HG03469 (cell line): ENCODE data around the gene TRPM2.
A peak's percentile ranks its signal among the peaks of the same experiment; 100 is the strongest.
"Not testable (repeated sequence)": the region's sequence is repeated elsewhere in the genome, so short reads cannot be mapped to it uniquely, and the experiment has no call there.

Source experiments
- ATAC-seq: cut with Tn5 transposase; IDR thresholded peaks from one replicate; pipeline ENCODE4 v1.9.1; 2021; ENCODE audit warnings: mild to moderate bottlenecking, moderate library complexity, moderate number of reproducible peaks; ENCODE audit not compliant: unreplicated experiment

The TRPM2 gene

DNA sequence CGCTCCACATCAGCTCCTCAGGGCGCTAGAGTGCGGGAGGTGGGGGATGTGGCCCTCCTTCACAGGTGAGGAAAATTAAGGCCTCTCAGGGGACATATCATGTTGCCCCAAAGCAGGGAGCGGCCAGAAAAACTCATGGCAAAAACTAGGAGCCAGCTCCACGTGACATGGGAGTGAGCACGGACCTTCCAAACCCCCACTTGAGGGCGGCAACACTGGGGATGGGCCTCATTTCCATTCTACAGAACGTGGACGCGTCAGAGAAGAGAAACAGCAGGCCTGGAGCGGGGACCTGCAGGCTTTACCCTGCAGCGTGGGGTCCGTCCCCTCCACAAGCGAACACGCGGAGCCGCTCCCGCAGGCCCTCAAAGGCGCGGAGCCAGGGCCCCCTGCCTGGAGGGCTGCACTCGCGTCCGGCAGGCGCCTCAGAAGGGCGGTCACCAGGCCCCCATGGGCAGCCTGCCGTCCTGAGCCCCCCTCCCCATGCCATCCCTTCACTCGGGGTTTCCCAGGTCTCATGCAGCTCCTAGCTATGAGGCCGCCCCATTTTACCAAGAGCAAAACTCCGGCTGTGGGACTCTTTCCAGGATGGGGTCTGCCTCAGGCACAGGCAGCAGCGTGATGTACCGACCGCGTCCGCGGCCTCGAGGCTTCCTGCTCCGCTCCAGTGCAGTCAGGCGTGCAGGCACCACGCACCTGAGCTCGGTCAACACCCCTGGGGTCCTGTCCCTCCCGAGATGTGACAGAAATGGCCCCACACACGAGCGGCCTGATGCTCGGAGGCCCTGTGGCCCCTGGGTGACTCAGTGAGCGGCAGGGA is 19.7 kb upstream of the TRPM2 start:
- no peak for ATAC-seq

DNA sequence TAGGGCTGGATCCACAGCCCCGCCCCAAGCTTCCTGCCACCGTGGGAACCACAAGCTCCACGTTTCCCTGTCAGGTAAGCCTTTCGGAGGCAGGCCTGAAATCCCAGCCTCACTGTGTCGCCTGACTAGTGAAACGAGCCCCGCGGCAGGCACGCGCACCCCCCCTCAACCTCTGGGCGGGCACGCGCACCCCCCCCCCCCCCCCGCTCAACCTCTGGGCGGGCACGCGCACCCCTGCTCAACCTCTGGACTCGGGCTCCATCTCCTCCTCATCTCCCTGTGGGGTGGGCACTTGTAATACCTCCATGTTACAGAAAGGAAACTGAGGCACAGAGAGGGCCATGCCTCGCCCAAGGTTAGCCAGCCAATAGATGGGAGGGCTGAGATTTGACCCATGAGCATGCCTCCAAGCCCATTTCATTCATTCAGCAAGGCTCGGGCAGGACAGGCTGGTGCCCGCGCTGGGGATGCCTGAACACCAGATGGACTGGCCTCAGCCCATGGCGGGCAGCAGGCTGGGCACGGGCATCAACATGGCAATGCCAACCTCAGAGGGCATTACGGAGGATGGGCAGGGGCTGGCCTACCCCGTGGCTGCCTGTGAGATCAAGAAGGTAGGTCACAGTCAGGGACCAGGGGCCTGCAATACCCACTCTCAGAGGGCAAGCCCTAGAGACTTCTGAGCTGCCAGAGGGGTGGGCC is 18.9 kb upstream of the TRPM2 start:
- ATAC-seq, result no peak

DNA sequence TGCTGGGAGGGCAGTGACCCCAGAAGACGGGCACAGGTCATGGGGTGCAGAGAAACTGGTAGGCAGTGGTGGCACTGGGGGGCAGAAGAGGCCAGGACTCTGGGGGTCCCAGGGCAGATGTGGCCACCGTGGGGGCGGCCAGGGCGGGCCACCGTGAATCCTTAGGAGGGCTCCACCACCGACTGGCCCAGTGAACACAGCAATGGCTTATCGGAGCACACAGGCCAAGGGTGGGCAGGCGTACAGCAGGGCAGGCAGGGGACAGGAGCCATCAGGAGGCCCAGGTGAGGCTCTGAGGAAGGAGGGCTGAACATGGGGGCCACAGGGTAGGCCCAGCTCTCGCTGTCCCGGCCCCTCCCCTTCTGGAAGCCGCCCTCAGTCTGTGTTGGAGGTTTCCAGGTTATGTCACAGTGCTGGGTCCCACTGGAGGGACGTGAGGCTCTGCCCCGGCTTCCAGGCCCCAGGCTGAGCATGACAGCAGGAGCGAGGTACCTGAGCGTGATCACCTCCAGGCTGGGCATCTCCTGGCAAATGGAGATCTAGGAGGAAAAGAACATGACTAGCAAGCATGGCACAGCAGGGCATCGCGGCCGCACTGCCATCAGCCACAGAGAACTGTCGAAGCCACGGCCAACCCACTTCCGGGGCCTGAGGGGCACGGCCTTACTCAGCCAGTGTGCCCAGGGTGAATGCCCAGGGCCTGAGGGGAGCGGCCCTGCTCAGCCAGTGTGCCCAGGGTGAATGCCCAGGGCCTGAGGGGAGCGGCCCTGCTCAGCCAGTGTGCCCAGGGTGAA is 18.0 kb upstream of the TRPM2 start:
- ATAC-seq, result no peak

DNA sequence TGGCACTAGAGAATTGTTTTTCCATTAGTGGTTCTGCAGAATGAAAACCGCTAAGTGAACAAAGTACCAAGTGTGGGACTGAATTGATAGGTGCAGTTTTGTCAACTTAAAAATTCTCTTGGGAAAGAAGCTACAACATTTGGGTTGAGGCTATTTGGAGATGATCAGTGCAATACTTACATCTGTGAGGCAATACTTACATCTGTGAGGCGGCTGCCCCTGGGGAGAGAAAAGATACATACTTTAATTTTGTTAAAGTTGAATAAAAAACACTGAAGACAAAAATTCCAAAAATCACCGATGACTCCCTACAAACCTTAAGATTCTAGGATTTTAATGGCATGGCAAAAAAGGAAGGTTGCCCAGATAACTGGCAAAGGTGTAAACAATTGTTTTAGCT is 16.0 kb upstream of the TRPM2 start:
- no peak for ATAC-seq

DNA sequence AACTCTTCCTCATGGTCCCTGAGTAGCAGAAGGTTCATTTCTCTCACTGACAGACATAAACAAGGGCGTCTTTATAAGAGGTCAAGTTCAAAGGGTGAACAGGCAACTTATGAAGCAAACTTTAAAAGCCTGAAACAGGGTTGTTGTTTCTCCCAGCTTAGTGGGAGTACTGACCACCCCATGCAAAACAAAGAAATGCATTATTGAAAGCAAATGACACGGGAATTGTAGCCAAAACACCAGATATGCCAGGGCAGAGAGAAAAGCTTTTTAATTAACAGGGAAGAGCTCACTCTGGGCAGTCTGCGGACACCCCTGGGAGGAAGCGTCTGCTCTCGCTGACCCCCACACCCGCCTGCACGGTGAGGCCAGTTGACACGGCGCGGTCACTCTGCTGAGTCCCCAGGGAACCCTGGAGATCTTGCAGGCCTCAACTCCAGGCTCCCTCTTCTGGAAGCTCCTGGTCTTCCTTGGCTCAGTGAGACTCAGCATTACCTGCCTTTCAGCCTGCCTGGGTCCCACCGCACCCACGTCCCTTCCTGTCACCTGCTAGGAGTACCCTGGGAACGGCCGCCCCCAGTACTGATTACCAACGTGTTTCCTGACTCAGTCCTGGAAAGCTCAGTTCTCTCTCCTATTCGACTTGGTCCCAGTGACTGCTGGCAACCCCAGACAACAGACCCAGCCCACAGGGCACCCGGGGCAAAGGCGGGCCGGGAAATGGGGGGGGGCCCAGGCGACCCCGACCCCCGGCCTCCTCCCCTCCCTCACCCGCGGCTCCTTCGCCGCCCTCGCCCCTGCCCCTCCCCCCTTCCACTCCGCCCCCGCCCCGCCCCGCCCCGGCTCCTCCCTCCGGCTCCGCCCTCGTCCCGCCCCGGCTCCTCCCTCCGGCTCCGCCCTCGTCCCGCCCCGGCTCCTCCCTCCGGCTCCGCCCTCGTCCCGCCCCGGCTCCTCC is 15.2 kb upstream of the TRPM2 start:
- ATAC-seq, result no peak

DNA sequence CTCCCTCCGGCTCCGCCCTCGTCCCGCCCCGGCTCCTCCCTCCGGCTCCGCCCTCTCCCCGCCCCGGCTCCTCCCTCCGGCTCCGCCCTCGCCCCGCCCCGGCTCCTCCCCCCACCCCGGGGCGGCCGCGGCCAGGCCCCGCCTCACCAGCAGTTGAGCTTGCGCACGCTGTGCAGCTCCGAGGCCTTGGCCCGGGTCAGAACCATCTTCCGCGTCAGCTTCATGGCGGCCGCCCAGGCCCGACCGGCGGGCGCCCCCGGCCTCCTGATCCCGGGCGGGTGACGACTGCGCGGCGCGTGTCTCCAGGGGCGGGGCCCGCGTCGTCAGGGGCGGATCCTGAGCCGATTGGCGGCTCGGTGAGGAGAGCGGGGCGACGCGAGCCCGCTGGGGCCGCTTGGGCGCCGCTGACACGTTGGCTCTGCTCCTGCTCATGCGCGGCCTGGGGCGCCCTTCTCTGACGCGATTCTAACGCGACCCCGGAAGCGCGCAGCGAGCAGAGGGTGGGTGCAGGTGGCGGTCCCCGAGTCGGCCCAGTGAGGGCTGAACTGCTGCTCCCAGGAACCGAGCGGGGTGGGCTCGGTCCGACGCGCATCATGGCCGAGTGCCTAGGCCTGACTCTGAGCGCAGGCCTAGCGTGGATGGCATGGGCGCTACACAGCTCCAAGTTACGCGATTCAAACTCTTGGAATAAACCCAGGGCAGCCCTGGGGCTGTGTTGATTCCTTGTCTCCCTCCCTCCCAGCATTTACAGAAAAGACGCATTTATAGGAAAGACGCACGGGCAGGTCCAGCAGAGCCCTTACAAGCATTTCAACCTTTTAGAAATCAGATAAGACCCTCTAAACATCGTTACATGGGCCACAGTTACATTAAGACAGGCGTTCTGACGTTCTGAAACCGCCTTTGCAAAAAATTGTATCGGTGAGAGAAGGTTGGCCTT is 14.2 kb upstream of the TRPM2 start, which contains the start of gene CFAP410:
Gene CFAP410 (minus strand): TSS at position 420 of the 940 bp plus-strand sequence. CDS start 196 bp downstream, at position 224.
- ATAC-seq, result peak; percentile 71

DNA sequence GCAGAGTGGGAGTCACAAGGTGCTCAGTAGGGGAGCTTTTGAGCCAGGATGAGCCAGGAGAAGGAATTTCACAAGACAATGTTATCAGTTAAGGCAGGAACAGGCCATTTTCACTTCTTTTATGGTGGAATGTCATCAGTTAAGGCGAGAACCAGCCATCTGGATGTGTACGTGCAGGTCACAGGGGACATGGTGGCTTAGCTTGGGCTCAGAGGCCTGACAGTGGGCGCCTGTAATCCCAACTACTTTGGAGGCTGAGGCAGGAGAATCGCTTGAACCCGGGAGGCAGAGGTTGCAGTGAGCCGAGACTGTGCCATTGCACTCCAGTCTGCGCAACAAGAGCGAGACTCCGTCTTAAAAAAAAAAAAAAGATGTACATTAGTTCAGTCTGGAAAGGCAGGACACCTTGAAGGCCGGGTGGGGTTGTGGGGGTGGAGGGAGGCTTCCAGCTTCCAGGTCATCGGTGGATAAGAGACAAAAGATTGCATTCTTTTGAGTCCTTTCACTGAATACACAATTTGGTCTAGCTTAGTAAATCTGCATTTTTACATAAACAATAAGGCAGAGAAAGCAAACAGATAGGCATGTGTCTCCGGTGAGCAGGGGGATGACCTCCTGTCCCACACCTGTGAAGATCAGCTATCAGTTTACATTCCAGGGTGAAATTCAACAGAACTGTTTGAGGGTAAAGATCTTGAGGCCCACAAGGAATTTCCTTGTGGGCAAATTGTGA is 11.5 kb upstream of the TRPM2 start:
- not testable (repeated sequence) for ATAC-seq

DNA sequence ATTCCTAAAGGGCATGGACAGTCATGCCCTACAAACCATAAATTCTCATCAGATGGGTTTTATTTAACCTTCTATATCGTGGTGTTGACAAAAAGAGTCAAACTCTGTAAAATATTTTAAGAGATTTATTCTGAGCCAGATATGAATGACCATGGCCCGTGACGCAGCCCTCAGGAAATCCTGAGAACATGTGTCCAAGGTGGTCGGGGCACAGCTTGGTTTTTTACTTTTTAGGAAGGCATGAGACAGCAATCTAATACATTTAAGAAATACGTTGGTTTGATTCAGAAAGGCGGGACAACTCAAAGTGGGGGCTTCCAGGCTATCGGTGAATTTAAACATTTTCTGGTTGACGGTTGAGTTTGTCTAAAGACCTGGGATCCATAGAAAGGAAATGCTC is 10.4 kb upstream of the TRPM2 start:
- ATAC-seq, result not testable (repeated sequence)

DNA sequence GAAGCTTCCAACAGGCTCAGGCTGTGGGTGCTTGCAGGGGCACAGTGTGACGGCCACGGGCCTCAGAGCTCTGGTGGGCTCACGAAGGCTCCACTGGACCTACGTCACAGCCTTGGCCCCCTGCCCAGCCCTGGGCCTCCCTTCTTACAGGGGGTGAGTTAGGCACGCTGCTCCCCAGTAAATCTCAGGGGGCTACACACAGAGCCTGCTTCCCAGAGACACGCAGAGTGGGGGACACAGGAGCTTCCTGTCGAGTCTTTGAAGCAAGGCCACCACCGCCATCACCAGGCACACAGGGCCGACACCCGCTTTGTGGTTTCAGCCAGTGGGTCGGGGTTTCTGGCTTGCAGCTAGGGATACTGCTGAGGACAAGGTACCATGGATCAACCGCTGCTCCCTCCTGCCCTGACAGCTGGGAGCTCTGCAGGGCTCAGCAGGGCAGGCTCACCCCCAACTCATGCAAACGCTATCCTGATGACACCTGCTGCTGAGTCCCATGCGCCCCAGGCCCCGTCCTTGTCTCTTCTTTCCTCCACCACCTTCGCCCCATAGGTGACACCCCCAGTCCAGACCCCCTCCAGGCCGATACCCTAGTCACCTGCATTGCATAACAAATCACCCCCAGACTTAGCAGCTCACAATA is 8.8 kb upstream of the TRPM2 start:
- ATAC-seq, result no peak

DNA sequence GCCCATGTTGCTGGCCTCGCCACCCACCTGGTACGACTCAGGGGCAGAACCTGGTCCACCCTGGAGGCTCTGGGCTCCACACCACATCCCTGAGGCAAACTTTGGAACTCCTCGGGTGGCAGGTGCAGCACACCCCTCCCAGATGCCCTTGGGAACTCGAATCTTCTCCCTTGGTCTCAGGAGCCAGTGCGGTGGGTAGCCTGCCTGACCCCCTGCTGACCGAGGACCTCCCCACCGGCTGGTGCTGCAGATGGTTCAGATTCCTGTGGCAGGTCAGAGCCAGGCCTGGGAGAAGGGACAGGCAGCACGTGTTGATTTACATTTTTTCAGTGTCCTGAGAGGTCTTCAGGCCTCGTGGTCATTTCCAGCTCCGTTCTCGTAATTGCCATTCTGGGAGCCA is 7.9 kb upstream of the TRPM2 start:
- ATAC-seq, result no peak

DNA sequence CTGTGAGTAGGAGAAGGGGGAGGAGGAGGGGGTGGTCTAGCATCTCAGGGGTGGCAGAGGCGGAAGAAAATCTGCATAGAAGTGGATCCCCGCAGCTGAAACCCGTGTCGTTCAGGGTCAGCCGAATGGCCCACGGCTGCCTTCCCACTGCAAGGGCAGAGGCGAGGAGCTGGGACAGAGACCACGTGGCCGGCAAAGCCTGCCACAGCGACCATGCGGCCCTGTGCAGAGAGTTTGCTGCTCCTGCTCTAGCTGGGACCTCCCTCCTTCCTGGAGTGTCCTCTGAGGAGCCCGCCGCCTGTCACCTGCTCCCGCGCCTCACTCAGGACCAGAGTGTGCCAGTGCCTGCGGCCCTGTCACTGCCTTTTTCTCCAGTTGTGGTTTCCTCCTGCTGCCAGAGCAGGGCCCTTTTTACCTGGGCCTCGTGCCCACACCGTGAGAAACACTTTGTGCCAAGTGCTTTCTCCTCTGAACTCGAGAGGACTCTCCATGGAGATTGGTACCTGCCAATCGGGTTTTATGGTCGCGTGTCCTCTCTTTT is 5.4 kb upstream of the TRPM2 start:
- ATAC-seq, result no peak

DNA sequence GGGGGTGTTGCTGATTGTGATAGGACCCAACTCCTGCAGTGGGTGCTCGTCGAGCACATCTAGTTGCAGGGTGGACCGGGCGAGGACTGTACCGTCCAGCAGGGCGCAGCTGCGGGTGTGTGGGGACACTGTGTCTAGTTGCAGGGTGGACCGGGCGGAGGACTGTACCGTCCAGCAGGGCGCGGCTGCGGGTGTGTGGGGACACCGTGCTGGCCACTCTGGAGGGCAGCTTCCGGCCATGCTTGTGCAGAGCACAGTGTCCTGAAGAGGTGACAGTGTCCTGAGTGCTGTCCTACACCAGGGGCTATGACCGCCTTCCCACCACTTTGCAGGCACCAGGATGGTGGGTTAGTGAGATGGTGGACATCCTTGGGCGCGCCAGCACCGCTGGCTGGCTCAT is 4.6 kb upstream of the TRPM2 start:
- no peak for ATAC-seq

DNA sequence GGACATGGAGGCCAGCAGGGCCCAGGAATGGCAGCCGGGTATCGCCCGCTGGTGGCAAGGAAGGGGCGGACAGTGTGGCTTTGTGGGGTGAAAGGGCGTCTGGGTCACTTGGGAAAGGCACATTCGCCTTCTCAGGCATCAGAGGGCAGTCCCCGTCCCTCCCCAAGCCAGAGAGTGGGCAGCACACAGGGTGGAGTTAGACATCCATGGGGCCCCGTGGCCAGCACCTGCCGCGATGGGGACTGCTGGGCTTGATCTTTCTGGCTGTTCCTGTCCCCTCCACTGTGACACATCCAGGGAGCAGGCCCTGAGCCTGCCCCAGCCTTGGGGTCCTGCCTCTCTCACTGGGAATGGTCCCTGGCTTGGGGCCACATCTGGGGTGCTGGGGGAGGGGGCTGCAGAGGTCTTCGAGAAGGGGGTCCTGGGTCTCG is 4.0 kb upstream of the TRPM2 start:
- ATAC-seq, result no peak

DNA sequence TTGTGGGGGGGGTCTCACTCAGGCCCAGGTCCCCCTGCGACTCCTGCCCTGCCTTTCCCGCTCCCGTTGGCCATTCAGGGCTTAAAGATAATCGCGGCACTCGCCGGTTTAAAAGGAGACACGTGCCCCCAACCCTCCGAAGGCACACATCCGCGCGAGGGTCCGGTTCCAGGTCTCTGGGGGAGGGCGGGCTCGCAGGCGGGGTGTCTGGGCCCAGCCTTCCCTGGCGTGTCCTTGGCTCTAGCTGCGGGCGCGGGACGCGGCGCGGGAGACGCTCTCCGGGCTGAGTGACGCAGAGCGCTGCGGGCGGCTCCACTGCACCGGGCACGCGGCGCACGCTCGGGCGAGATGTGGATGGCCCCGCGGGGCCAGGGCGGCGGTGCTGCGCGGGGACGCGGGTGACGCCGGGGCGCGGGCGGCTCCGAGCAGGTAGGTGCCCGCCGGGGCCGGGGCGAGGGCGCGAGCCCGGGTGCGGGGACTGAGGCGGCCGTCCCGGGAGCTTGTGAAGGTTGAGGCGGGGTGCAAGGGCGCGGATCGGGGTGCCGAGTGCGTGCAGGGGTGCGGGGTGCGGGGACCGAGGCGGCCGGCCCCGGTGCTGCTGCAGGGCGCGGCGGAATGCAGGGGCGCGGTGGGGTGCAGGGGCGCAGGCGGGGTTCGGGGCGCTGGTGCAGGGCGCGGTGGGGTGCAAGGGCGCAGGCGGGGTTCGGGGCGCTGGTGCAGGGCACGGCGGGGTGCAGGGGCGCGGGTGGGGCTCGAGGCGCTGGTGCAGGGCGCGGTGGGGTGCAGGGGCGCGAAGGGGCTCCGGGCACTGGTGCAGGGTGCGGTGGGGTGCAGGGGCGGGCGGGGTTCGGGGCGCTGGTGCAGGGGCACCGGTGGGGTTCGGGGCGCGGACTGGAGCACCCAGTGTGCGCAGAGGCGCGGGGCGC is 3.3 kb upstream of the TRPM2 start:
- no peak for ATAC-seq

DNA sequence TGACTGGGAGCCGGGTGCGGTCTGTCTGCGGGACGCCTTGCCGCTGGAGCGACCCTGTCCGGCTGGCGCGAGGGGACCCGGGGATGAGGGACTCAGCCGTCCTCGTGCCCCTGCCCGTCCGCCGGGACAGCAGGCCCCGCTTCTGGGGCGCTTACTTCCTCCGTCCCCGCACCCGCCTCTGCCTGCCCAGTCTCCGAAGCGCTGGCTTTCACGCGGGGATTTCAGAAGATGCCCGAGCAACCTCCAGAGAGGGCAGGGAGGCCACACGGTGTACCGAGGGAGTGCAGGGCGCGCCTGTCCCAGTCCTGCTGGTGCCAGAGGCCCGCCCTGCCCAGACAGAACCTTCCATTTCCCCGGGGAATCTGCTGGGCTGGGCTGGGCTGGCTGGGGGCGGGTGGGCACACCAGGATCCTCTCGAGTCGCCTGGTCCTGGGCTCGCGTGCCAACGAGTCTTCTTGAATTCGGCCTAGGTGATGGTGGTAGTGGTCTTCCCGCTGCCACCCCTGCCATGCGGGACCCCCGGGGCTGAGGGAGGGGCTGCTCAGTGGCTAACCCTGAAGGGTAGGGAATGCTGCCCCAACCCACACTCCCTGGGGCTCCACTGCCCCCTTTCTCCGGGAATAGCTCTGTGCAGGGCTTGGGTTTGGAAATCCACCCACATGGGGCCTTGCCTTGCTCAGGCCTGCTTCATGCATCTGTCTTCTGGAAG is 2.5 kb upstream of the TRPM2 start:
- ATAC-seq, result no peak
